ENCODE results near the gene PRDX6. TPM values are rescaled to one million over a fixed set of nuclear protein-coding genes. Genes with fewer than 3 reads are reported as not detected.
"Not testable (repeated sequence)": the region's sequence is repeated elsewhere in the genome, so short reads cannot be mapped to it uniquely, and the experiment has no call there.

Gene PRDX6
- 135 TPM for total RNA-seq

DNA sequence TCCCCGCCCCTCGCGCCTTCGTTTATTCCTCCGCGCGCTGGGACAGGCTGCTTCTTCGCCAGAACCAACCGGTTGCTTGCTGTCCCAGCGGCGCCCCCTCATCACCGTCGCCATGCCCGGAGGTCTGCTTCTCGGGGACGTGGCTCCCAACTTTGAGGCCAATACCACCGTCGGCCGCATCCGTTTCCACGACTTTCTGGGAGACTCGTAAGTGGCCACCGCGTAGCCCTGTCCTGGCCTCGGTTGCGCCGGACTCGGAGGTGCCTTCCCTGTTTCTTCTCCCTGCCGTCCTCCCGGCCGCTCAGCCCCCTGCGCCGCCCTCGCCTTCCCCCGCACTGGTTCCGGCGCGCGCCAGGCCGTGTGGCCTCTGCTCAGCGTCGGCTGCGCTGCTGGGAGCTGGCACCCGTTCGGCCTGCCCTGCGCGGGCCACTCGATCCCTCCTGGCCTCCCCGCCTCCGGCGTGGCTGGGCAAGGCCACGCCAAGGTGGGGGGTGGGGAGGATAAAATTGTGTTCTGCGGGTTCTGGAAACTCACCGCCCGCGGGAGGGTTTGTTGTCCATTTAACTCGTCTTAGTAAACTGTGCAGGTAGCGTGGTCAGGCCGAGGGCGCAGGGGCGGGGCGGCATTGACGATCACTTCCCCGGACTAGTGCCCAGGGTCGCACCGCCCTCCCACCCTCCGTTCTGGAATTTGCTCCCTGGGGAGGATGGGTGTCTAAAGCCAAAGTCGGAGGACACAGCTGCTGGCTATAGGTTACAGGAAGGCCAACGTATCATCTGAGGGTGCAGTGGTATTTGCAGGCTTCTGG lies at the start of gene PRDX6:
Gene PRDX6 (plus strand): TSS at position 50 of the 808 bp plus-strand sequence. CDS start 63 bp downstream, at position 113.
- peak; percentile 88 for DNase-seq

- peak; percentile 99 for DNase-seq
Observed at GRCh38 chr1:173429471-173430402, 47.4 kb upstream of the PRDX6 start.

DNA sequence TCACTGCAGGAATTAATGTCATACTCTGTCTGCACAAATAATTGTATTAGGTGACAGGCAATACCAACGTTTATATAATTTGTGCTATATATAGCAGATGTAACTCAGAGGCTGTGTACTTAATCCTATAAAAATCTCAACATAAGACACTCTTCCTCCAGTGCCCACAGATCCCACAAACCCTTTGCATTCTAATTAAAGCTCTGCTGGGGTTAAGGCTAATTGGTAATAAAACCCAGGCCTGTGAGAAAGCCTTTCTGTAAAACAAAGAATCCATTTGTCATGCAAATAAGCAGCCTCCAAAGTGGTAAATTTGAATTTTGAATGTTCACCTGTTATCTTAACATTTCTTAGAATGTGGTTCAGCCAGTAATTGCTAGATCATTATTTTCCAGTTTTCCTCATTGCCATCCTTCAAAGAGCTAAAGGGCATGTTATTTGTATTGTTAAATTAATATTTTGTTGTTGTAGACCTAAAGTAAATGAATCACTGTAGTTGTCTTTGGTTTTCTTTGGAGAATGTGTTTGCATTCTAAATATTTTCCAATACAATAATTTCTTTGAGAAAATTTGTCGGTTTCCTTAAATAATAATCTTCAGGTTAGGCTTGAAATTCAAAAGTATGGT lies 46.3 kb upstream of the PRDX6 start:
- no peak for DNase-seq

DNA sequence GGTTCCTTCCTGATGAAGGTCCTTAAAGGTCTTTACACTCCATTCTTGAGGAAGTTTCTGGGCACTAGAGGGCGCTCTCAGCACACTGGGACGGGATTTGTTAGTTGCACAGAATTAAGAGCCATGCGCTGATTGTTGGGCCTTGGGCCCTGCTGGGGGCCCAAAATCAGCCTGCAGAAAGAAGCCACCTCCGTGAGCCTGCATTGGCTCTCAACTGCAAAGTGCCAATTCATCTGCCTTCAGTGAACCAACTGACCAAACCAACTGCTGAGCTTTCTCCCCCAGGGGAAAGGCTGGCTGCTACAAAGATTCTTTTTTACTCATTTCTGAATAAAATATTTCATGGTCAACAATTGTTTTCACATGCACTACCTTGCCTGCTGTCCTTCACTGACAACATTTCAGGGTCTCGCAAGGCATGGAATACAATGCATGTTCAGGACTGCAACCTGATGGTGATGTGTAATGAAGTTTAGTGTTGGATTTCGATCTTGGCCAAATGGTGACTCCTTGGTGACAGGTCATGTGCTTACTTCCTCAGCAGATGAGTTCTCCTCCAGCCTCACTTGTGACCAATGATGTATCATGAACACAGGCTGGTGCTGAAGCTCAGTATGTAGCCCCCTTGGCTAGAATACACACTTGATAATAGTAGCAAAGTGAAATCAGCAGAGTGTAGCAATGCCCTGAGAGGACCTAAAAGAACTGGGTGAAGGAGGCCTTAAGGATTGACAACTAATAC lies 45.7 kb upstream of the PRDX6 start:
- DNase-seq: peak; percentile 68

- DNase-seq: no peak
Observed at GRCh38 chr1:173432331-173432730, 44.8 kb upstream of the PRDX6 start.

- no peak for DNase-seq
Observed at GRCh38 chr1:173433751-173434326, 43.3 kb upstream of the PRDX6 start.

GRCh38 chr1:173436841-173437428 lies 40.2 kb upstream of the PRDX6 start:
- DNase-seq: no peak

- DNase-seq: no peak
Observed at GRCh38 chr1:173438675-173439074, 38.5 kb upstream of the PRDX6 start.

- DNase-seq: no peak
Observed at GRCh38 chr1:173440430-173440829, 36.7 kb upstream of the PRDX6 start.

- DNase-seq: no peak
Observed at GRCh38 chr1:173444757-173445156, 32.4 kb upstream of the PRDX6 start.

- DNase-seq: no peak
Observed at GRCh38 chr1:173445164-173445563, 32.0 kb upstream of the PRDX6 start.

DNA sequence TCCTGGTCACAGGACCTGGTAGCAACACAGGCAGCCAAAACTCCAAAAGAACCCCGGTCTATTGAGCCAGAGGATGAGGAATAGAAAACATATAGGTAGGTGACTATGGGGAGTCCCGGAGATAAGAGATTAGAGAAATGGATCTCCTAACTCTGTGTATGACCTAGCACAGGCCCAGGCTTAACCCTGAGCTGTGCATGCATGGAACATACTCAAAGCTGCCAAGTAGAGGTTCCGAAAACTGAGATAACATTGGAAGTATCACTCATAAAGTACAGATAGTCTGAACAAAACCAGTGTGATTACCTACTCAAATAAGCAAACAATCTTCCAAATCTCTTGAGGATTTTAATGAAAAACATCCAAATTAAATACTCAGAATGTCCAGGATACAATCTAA lies 31.5 kb upstream of the PRDX6 start:
- DNase-seq: no peak

GRCh38 chr1:173447224-173447623 lies 29.9 kb upstream of the PRDX6 start:
- DNase-seq: no peak

DNA sequence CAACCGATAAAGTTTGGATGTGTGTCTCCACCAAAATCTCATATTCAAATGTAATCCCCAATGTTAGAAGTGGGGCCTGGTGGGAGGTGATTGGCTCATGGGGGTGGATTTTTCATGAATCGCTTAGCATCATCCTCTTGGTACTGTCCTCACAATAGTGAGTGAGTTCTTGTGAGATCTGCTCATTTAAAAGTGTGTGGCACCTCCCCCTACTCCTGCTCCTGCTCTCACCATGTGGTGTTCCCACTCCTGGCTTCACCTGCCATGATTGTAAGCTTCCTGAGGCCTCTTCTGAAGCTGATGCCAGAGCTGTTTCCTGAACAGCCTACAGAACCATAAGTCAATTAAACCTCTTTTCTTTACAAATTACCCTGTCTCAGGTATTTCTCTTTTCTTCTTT lies 28.2 kb upstream of the PRDX6 start:
- no peak for DNase-seq

DNA sequence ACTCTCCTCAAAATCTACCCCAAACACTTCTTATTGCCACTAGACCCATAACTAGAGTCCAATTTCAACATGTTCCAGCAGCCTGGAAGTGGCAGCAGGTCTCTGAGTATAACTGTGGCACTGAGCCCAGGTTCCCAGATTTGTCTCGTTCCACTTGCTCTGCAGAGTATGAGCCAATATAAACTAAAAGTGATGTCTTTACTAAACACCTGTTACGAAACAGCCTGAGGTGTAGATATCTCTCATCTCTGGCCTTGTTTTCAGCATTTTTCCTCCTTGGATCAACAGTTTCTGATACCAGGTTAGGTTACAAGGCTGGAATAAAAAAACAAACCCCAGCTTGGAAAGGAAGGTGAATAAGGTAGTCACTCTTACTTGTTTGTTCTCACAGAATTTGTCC lies 25.2 kb upstream of the PRDX6 start:
- DNase-seq: no peak

GRCh38 chr1:173453982-173454381 lies 23.2 kb upstream of the PRDX6 start:
- no peak for DNase-seq

GRCh38 chr1:173454966-173455524 lies 22.1 kb upstream of the PRDX6 start:
- no peak for DNase-seq

DNA sequence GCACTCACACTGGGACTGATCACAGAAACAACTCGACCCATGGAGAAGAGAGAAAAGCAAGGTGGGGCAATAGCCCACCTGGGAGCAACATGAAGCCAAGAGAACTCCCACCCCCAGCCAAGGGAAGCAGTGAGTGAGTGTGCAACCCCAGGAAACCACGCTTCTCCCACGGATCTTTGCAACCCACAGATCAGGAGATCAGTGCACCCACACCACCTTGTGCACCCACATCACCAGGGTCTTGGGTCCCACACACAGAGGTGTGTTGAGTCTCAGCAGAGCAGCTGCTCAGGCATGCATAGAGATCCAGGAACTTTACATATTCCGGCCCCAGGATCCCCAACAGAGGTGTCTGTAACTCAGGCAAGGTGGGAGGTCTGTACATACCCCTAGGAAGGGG lies 17.2 kb upstream of the PRDX6 start:
- DNase-seq: no peak

DNA sequence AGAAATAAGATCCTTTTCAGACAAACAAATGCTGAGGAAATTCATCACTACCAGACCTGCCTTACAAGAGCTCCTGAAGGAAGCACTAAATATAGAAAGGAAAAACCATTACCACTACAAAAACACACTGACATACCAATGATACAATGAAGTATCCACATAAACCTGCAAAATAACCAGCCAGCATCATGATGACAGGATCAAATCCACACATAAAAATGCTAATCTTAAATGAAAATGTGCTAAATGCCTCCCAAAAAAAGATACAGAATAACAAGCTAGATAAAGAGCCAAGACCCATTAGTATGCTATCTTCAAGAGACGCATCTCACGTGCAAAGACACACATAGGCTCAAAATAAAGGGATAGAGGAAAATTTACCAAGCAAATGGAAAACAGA lies 14.5 kb upstream of the PRDX6 start:
- DNase-seq: not testable (repeated sequence)

GRCh38 chr1:173464185-173464584 lies 12.9 kb upstream of the PRDX6 start:
- not testable (repeated sequence) for DNase-seq

GRCh38 chr1:173467426-173467825 lies 9.7 kb upstream of the PRDX6 start:
- no peak for DNase-seq

All from skin of body (tissue), 2 donors.